ENCODE measurements around the gene TBC1D1.

- TF ChIP-seq CTCF (IDR thresholded peaks at IDR 0.05; ENCODE audit: low read length) (no peak), EZH2 (optimal IDR thresholded peaks at IDR 0.05; ENCODE audit: low read depth, low read length) (no peak)
Observed at GRCh38 chr4:38132843-38133662, 242.2 kb downstream of the TBC1D1 start.

All from MM.1S (cell line).